HG03280 (cell line): ENCODE measurements around the gene PLEKHJ1.

Experiments
- ATAC-seq: cut with Tn5 transposase; IDR thresholded peaks from one replicate; pipeline ENCODE4 v1.9.1; 2021; ENCODE audit warnings: mild to moderate bottlenecking, moderate library complexity; ENCODE audit not compliant: unreplicated experiment

PLEKHJ1 gene

DNA sequence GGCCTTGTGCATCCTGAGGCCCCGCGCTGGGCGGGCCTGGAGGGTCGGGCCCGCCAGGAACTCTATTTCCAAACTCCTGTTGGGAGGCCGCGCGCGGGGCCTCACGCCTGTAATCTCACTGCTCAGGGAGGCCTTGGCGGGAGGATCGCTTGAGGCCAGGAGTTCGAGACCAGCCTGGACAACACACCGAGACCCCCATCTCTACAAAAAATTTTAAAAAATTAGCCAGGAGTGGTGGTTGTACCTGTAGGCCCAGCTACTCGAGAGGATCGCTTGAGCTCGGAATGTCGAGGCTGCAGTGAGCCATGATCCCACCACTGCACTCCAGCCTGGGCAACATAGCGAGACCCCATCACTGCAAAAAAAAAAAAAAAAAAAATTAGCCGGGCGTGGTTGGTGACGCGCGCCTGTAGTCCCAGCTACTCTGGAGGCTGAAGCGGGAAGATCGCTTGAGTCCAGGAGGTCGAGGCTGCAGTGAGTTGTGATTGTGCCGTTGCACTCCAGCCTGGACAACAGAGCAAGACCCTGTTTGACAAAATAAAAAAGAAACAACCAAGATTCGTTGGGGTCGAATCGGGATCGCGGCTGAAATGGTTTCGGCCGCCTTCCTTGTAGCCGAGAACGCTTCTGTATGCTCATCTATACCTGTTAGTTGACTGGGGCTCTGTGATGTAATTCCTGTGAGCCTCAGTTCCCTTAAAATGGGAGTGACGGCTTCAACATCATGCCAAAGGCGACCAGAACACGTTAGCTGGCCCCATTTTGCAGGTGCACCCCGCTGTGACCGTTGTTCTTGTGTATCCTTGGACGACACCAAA, 1.1 kb upstream of the PLEKHJ1 start:
- ATAC-seq, result no peak

DNA sequence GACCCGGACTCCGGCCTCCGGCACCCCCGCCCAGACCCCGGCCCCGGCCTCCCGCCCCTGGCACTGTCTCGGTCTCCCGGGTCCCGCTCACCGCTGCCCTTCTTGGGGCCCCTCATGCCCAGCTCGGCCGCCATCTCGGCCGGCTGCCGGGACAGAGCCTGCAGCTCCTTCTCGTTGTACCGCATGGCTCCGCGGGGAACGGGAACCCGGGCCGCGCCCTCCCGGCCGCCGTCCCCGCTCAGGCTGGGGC, 140 bp downstream of the PLEKHJ1 start:
- no peak for ATAC-seq

DNA sequence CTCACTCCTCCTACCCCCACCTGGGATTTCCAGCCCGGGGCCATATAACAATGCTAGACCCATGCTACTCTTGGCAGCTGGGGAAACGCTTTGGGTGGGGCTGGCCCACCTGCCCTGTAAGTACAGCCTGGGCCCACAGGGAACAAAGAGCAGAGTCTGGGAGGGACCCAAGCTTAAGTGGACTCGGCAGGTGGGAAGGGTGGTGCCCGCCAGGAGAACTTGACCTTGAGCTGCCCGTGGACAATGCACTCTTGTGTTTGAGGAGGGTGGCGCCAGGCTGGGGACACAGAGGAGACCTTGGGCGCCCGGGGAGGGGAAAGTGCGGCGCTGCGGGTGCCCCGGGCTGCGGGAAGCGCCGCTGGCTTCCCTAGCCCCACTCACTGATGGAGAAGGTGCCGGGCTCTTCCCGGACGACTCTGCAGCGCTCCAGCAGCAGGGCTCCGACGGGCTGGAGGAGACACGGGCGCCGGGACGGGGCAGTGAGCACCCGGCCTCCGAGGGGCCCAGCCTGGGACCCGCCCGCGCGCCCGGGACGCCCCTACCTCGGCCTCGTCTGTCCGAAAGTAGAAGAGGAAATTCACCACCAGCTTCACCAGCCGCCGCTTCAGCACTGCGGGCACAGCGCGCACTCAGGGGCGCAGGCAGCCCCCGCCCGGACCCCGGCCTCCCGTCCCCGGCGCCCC, 607 bp downstream of the PLEKHJ1 start:
- ATAC-seq, result peak; percentile 12

DNA sequence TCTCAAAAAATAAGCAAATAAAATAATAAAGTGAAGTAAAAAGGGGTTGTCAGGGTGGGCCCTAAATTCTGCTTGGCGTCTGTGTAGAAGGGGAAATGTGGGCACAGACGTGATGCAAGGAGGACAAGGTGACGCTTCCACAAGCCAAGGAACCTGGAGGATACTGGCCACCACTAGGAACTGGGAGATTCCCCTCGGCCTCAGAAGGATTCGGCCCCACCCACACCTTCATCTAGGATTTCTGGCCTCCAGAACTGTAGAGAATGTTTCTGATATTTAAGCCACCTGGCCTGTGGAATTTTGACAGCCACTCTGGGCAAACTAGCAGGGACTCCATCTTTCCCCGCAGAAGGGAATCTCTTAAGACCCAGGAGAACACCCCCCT, 1.1 kb downstream of the PLEKHJ1 start:
- ATAC-seq, result no peak

DNA sequence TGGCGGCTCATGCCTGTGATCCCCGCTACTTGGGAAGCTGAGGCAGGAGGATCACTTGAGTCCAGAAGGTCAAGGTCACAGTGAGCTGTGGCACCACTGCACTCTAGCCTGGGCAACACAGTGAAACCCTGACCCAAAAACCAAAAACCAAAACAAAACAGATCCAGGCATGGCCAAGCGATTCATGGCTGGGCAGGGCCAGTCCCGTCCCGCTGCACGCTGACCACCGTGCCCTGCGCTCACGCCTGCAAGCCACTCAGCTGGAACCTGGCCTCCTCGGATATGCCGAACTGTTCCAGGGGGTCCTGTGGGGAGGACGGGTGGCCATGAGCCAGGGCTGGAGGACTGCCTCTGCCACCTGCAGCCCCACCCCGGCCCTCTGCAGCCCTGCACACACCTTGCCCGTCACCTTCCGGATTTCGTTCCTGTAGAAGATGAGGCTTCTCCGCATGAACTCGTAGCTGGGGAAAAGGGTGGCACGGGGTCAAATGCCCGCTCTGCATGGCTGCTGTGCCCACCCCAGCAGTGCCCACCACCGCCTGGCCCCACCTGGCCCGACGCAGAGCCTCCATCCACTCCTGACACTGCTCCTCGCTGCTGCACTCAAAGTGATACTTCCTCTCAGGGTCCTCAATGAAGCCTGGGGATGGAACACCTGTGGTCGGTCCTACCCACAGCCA, 2.4 kb downstream of the PLEKHJ1 start:
- no peak for ATAC-seq

DNA sequence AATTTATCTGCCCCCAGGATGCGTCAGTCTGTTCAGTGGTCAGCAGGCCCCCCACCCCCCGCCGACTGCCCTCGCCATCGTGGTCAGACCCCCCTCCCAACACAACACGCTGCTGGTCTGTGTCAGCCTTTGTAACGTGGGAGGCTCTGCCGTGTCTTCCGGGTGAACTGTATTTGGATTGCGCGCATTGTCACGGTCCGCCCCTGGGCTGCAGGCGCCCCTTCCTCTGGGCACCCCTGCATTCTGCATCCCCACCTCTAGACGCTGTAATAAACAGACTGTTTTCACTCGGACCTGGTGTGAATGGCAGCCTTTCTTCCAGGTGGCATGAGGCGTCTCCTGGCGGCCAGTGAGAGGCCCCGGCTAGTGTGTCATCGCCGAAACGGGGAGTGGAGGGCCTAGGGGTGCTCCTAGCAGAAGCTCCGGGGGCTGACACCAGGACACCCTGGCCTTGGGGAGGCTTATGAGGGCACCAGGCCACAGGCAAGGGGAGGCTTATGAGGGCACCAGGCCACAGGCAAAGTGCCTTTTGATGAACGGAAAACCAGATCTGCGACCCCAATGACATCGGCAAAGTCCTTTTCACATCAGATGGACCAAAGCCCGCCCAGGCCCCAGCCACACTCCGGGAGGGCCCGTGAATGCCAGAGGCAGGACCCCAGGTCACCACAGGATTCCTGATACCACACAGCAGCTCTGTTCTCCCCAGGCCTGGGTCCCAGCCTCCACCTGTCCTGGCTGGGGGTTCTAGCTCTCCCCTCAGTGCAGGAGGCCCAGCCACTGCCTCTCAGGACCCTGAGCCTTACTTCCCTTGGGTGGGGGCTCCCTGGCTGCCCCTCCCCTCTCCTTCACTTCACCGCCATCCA, 3.6 kb downstream of the PLEKHJ1 start:
- no peak for ATAC-seq

DNA sequence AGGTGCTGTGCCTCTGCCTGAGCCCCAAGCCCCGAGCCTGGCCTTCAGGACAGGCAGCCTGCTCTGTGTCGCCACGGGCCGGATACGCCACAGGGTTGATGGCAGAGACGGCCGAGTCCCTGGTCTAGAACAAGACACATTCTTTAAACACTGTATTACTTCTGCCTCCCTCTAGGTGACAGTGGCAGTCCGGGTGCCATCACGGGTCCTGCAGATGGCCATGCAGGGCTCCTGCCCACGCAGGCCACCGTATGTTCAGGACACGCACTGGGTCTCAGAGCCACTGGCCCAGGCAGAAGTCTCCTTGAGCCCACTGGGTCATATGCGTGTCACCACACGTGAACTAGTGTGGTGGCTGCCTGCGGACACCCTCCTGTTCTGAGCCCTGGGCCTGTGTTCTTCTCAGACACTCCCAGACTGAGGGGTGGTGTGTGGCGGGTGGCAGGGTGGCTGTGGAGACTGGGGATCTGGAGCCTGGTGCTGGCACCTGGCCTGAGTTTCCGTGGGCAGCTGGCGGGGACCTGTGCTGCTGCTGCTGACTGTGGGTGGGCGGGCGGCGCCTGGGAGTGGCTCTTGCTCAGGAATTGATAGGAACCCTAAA, 4.4 kb downstream of the PLEKHJ1 start:
- no peak for ATAC-seq

DNA sequence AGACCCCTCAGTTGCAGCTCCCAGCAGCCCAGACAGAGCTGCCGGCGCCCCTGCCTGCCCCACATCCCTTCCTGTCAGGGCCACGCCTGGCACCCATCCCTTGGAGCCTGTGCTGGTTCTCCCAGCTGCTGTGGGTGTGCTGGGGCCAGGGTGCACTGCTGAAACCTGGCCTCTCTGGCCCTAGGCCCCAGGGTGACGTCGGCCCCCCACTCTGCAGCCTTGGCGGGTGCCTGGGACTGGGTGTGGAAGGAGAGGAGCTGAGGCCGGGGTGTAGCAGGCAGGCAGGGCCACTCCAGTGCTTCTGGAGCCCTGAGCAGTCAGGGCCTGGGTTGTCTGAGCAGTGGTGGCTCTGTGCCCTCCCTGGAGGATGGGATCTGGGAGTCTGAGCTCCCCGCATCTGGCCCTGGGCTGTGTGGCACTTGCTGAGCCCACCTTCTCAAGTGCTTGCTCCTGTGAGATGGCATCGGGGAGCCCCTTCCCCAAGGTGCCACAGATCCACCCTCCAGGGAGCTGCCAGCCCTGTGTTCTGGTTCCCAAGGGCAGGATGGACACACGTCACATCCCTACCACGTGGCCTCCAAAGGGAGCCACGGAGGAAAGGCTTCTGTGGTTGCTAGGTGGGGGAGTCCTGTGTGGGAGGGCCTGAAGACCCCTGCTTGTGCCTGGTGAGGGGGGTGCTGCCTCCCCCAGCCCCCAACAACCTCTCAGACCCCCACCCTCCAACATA, 5.2 kb downstream of the PLEKHJ1 start:
- ATAC-seq, result no peak

DNA sequence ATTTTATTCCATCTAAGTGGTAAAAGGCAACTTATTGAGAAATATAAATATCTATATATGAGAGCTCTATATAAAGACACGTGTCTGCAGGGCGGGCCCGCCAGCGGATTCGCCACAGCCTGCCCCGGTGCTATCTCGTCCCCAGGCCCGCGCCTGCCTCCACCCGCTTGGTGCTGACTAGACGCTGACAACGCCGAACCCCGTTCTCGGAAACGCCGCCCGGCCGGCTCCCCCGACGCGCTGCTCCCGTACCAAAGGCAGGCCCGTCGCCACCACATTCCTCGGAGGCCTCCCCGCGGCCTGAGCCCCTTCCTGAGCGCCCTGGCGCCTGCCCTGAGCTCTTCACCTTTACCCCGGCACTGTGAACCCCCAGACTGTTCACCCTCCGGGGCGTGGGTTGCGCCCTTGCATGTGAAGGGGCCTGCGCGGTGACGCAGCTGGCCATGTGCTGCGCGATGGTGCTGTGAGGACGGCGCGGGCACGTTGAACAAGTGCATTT, 6.0 kb downstream of the PLEKHJ1 start:
- no peak for ATAC-seq

DNA sequence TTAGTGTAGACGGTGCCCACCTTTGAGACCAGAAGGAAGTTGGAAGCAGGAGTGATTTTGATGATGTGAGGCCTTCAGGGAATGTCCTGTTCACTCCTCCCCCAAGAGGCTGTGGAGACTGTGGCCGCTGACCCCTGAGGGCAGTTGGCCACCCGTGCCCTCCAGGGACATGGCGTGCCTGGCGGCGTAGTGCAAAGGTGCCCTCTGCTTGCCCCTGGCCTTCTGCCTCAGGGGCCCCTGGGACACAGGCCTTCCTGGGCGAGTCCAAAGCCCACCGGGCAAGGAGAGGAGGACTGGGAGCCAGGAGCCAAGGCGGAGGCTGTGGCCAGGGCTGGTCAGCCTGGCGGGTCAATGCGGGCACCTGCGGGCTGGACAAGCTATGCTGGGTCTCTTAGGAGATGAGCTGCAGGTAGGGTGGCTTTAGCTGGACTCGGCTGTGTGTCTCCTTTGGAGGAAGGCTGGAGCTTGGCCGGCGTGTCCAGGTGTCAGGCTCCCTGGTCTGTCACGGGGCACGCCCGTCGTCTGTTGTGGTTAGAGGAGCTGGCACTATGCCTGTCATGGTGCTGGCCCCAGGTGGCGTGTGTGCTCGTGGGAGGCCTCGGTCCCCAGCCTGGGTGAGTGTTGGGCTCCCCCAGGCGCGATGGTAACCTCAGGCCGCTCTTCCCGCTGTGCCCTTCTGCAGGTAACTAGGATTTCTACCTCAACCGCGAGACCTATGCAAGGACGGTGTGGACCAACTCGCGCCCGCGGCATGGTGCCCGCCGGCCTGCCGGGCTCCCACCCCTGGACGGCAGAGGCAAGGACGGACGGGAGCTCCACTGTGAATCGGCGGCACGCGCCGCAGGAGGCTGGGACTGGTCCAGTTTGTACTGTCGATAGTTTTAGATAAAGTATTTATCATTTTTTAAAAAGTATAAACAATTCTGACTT, 6.8 kb downstream of the PLEKHJ1 start:
- ATAC-seq, result no peak

DNA sequence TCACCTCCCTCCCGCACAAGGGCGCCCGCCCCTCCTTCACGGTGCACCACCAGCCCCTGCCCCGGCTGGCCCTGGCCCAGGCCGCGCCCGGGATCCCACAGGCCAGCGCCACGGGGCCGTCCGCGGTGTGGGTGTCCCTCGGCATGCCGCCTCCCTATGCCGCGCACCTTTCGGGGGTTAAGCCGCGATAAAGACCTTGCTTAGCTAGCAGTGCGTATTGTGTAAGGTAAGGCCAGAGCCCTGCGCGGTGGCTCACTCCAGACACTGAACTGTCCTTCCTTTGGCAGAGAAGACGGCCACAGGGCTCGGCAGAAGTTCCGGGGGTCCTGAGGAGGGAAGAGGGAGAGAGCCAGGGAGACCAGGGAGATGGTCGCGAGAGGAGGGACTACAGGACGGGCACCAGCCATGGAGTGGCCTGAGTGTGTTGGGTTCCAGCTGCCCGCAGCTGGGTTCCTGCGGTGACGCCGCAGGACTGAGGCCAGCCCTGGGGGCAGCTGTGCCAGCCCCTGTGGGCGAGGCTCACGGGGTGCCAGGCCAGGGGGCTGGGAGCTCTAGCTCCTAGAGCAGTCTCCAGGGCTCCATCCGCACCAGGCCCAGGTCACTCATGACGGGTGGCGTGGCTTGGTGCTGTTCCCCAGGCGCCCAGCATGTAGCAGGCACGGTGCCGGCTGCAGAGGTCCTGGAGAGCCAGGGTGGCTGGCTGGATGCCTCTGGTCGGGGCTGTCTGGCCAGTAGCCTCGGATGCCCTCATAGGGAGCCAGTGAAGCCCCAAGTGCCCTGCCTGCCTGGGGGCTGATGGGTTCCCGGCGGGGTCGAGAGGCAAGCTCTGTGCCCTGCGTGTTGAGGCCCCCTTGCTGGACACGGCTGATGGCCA, 7.7 kb downstream of the PLEKHJ1 start:
- no peak for ATAC-seq

DNA sequence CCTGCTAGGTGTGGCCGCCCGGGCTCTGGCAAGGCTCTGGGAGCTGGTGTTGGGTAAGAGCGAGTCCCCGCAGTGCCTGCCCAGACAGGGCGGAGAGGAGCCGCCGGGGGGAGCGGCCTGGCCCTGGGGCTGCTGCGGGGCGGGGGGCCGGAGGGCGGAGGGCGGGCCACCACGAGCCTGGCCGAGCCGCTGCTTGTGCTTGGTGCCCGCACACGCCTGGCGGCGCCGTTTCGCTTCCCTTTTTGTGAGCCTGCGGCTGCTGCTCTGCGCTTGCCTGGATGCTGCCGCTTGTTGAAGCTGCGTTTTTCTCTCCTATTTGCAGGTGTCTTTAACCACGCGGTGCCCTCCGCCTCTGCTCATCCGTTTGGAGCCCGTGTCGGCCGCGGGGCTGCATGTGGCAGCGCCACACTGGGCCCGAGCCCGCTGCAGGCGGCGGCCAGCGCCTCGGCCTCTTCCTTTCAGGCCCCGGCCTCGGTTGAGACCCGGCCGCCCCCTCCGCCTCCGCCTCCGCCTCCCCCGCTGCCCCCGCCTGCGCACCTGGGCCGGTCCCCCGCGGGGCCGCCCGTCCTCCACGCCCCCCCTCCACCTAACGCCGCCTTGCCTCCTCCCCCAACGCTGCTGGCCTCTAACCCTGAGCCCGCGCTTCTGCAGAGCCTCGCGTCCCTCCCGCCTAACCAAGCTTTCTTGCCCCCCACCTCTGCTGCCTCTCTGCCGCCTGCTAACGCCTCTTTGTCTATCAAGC, 8.5 kb downstream of the PLEKHJ1 start:
- ATAC-seq, result no peak

DNA sequence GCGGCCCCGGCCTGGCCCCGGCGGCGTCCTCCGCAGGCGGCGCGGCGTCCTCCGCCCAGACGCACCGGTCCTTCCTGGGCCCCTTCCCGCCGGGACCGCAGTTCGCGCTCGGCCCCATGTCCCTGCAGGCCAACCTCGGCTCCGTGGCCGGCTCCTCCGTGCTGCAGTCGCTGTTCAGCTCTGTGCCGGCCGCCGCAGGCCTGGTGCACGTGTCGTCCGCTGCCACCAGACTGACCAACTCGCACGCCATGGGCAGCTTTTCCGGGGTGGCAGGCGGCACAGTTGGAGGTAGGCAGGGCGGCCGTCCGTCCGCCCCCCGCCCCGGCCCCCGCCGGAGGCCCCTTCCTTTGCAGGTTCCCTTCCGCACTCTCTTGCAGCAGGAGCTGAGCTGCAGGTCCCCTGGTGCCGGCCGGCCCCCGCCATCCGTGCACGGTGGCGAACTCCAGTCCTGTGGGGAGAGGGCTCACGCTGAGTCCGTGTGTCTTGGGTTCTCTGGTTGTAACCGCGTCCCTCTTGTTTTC, 9.2 kb downstream of the PLEKHJ1 start:
- ATAC-seq, result no peak

DNA sequence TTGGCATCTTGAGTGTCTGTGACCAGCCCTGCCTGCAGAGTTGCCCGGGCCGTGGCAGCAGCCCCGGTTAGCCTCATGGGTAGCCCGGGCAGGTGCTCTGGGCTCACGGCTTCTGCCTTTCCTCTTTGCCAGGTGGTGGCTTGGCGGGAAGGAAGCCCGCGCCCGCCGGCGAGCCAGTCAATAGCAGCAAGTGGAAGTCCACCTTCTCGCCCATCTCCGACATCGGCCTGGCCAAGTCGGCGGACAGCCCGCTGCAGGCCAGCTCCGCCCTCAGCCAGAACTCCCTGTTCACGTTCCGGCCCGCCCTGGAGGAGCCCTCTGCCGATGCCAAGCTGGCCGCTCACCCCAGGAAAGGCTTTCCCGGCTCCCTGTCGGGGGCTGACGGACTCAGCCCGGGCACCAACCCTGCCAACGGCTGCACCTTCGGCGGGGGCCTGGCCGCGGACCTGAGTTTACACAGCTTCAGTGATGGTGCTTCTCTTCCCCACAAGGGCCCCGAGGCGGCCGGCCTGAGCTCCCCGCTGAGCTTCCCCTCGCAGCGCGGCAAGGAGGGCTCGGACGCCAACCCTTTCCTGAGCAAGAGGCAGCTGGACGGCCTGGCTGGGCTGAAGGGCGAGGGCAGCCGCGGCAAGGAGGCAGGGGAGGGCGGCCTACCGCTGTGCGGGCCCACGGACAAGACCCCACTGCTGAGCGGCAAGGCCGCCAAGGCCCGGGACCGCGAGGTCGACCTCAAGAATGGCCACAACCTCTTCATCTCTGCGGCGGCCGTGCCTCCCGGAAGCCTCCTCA, 9.9 kb downstream of the PLEKHJ1 start:
- no peak for ATAC-seq

DNA sequence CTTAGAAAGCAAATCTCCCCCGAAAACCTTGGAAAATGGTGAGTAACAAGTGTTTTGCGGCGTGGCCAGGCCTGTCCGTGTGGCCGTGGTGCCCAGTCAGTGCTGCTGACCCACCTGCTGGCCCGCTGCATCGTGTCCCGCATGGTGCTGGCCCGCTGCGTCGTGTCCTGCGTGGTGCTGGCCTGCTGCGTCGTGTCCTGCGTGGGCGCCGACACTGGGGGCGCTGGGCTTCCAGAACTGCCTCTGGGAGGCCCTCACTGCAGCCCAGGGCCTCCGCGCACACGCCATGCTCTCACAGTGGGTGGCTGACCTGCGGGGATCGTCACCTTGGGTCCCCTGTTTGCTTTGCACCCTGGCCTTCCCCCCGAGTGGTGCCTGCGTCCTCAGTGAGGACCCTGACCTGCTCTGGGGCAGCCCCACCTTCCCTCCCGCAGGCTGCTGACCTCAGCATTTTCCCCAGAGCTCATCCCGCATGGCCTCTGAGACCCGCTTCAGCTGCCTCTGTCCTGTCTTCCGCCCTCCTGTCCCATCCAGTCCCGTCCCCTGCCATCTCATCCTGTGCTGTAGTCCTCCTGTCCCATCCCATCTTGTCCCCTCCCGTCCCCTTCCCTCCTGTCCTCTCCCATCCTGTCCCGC, 10.6 kb downstream of the PLEKHJ1 start:
- ATAC-seq, result no peak
